B cell (primary cell): Measurements from ENCODE around the gene CERT1. TPM values are rescaled to one million over a fixed set of nuclear protein-coding genes. Genes with fewer than 3 reads are reported as not detected.

Experiments
- ATAC-seq: fragments of 200-7000 bp; cut with Tn5 transposase; one replicate; pipeline ENCODE4 v1.10.0; 2021; ENCODE audit warnings: low read depth, mild to moderate bottlenecking, moderate number of reproducible peaks, moderate library complexity
- CTCF ChIA-PET: fragments of 350-600 bp; sonication (Branson Sonifier 250); formaldehyde crosslinking; loops from one replicate; lab custom pipeline; 2021; ENCODE audit warnings: antibody characterized with exemption, inconsistent platforms; lab: Charles Lee
- POLR2A ChIA-PET: fragments of 350-600 bp; sonication (Branson Sonifier 250); formaldehyde crosslinking; loops from one replicate; lab custom pipeline; 2021; ENCODE audit warnings: antibody characterized with exemption; lab: Charles Lee
- DNase-seq: peaks from one replicate; pipeline ENCODE4 v3.0.0; 2013
- H2AFZ ChIP-seq: 2 replicates; pipeline ENCODE4 v1.6.1; 2012; ENCODE audit warnings: mild to moderate bottlenecking, low read depth, low read length; ENCODE audit not compliant: insufficient read depth, poor library complexity, severe bottlenecking
- H3K27ac ChIP-seq, 2 donors: 1 replicate in 1 of 2; 2 replicates in 1 of 2; pipeline ENCODE4 v1.5.1; 2012 to 2013; ENCODE audit warnings: low read length in 2 of 2, mild to moderate bottlenecking in 2 of 2, moderate library complexity in 1 of 2
- H3K27me3 ChIP-seq, 4 experiments: fragments of 200-600 bp in 1 of 4; sonication (generic) in 1 of 4; replicated peaks in 1 of 4; 1 replicate in 2 of 4; 2 replicates in 2 of 4; pipeline versions ENCODE4 v1.6.1 to v1.7.0; 2013 to 2016; ENCODE audit warnings: low read length in 3 of 4, mild to moderate bottlenecking in 2 of 4, mixed read lengths in 1 of 4, moderate library complexity in 1 of 4; ENCODE audit not compliant: insufficient read depth in 4 of 4, control insufficient read depth in 3 of 4; ENCODE audit errors: control extremely low read depth in 1 of 4
- H3K36me3 ChIP-seq, 2 experiments: replicated peaks in 1 of 2; 1 replicate in 1 of 2; 2 replicates in 1 of 2; pipeline versions ENCODE4 v1.6.1 to v1.7.1; 2013; ENCODE audit warnings: low read length in 1 of 2; ENCODE audit not compliant: insufficient read depth in 2 of 2, control insufficient read depth in 1 of 2; ENCODE audit errors: control extremely low read depth in 1 of 2, extremely low read depth in 1 of 2
- H3K4me1 ChIP-seq, 2 donors: fragments of 200-600 bp in 1 of 2; sonication (generic) in 1 of 2; 1 replicate in 1 of 2; 2 replicates in 1 of 2; pipeline versions ENCODE4 v1.5.1 to v1.6.1; 2013 to 2017; ENCODE audit warnings: low read length in 2 of 2; ENCODE audit not compliant: control insufficient read depth in 2 of 2, insufficient read depth in 2 of 2
- H3K4me2 ChIP-seq: replicated peaks from 2 replicates; pipeline ENCODE3; 2012; ENCODE audit warnings: mild to moderate bottlenecking, low read depth, low read length; ENCODE audit not compliant: poor library complexity, severe bottlenecking
- H3K4me3 ChIP-seq, 5 experiments: fragments of 200-600 bp in 1 of 5; sonication (generic) in 1 of 5; 1 replicate in 3 of 5; 2 replicates in 2 of 5; pipeline versions ENCODE4 v1.5.1 to v1.7.0; 2011 to 2016; ENCODE audit warnings: low read length in 4 of 5, mild to moderate bottlenecking in 4 of 5, low read depth in 2 of 5, control low read depth in 1 of 5, moderate library complexity in 1 of 5; ENCODE audit not compliant: insufficient read depth in 1 of 5; ENCODE audit errors: control extremely low read depth in 1 of 5, extremely low read depth in 1 of 5
- H3K79me2 ChIP-seq: fragments of 200-600 bp; sonication (generic); one replicate; pipeline ENCODE4 v1.6.0; 2016; ENCODE audit warnings: low read length; ENCODE audit not compliant: control insufficient read depth, insufficient read depth
- H3K9ac ChIP-seq: fragments of 200-600 bp; sonication (generic); 2 replicates; pipeline ENCODE4 v1.6.1; 2017; ENCODE audit warnings: mild to moderate bottlenecking, low read length, moderate library complexity
- H3K9me3 ChIP-seq, 3 donors: one replicate each; pipeline versions ENCODE4 v1.6.1 to v1.7.1; 2013; ENCODE audit warnings: low read length in 2 of 3; ENCODE audit not compliant: control insufficient read depth in 2 of 3, insufficient read depth in 1 of 3; ENCODE audit errors: control extremely low read depth in 1 of 3
- H4K20me1 ChIP-seq: 2 replicates; pipeline ENCODE4 v1.6.0; 2012; ENCODE audit warnings: mild to moderate bottlenecking, low read length; ENCODE audit not compliant: insufficient read depth, control insufficient read depth, poor library complexity, severe bottlenecking
- H3K27ac Mint-ChIP-seq: one replicate; pipeline ENCODE4 v1.8.0; 2021; ENCODE audit warnings: mixed read lengths
- H3K27me3 Mint-ChIP-seq: one replicate; pipeline ENCODE4 v1.8.0; 2021; ENCODE audit warnings: mixed read lengths
- H3K4me1 Mint-ChIP-seq: one replicate; pipeline ENCODE4 v1.8.0; 2021; ENCODE audit warnings: mixed read lengths
- H3K4me3 Mint-ChIP-seq: one replicate; pipeline ENCODE4 v1.8.0; 2021; ENCODE audit warnings: mixed read lengths
- H3K9me3 Mint-ChIP-seq: one replicate; pipeline ENCODE4 v1.8.0; 2022; ENCODE audit warnings: mixed read lengths; ENCODE audit not compliant: insufficient read depth
- CTCF ChIP-seq: fragments of 200-600 bp; IDR thresholded peaks from one replicate; pipeline ENCODE4 v1.8.0; 2022; ENCODE audit warnings: antibody characterized with exemption, mild to moderate bottlenecking
- EZH2 ChIP-seq: IDR thresholded peaks from 2 replicates; pipeline ENCODE4 v1.6.1; 2012; ENCODE audit warnings: borderline replicate concordance, low read depth, mild to moderate bottlenecking, moderate library complexity, low read length; ENCODE audit not compliant: insufficient read depth, poor library complexity, severe bottlenecking
- whole genome bisulfite sequencing: methylation state at CpG from one replicate; pipeline ENCODE4 v1.1.5; 2013; ENCODE audit warnings: missing lambda C conversion rate; ENCODE audit not compliant: insufficient coverage; 5-methylcytosine and 5-hydroxymethylcytosine counted together
- intact Hi-C: fragments of 100-400 bp; cut with micrococcal nuclease; formaldehyde crosslinking; loops from one replicate; pipeline ENCODE4 v1.10.0; 2022
- polyA plus RNA-seq: library from polyadenylated mRNA; depleted of rRNA; stranded (reverse); fragments of >200 nt; gene quantifications from 2 replicates; pipeline ENCODE4 v1.2.3, GENCODE V29; 2012
- total RNA-seq, 2 donors: library from RNA; stranded (reverse); fragments of 120-200 nt in 1 of 2; gene quantifications; 1 replicate in 1 of 2; 2 replicates in 1 of 2; pipeline versions ENCODE4 v1.2.3 to v1.2.4, GENCODE V29; 2013 to 2022

Gene CERT1
- total and polyA plus RNA-seq, 2 donors (not counting 1 experiment from before 2014, with no cell fraction given), result 13.7 to 60.5 TPM

- Mint-ChIP-seq H3K27ac (no peak overlapping the region), H3K9me3 (peaks cover 2% of the 10 kb centered on the region), H3K4me1 (peaks cover 45% of the 10 kb centered on the region), H3K27me3 (no peaks in the 10 kb centered on the region), H3K4me3 (no peak overlapping the region)
- no peaks in the 10 kb centered on the region for H3K27me3 ChIP-seq
- peak overlapping the region; percentile 7 for H3K9ac ChIP-seq
- peaks cover 28% of the 10 kb centered on the region for H4K20me1 ChIP-seq
- H3K4me3 ChIP-seq, result no peak overlapping the region
- H3K36me3 ChIP-seq, result peaks cover 1 to 11% of the 10 kb centered on the region in 2 experiments
- no peak for DNase-seq
- CTCF ChIA-PET, result interaction anchor here (0.7 kb wide), 1 partner anchor 253 kb away, joined by 7 read pairs; no protein-coding TSS in a partner anchor
- no peak for ATAC-seq
- peak overlapping the region; percentile 29 for H3K4me2 ChIP-seq
- intact Hi-C loops, result no loop called here
- peak overlapping the region in 1 of 2 donors; percentile 30 for H3K27ac ChIP-seq
- 45% methylated on average over 2 of the region's 2 CpGs for WGBS
- H3K79me2 ChIP-seq, result peaks cover 52% of the 10 kb centered on the region
- TF ChIP-seq CTCF (no peak), EZH2 (no peak)
- peaks cover 10% of the 10 kb centered on the region in 2 donors for H3K4me1 ChIP-seq
- H2AFZ ChIP-seq, result no peak overlapping the region
- POLR2A ChIA-PET, result no interaction called here
- H3K9me3 ChIP-seq, result no peaks in the 10 kb centered on the region
Measured at GRCh38 chr5:75460532-75460931, 50.9 kb downstream of the CERT1 start.

GRCh38 chr5:75457691-75458090, 53.7 kb downstream of the CERT1 start:
- Histone ChIP-seq H3K36me3 (peaks cover 6 to 19% of the 10 kb centered on the region in 2 experiments), H2AFZ (no peak overlapping the region), H3K9ac (no peak overlapping the region), H3K27ac (no peak overlapping the region), H3K4me3 (no peak overlapping the region), H3K27me3 (no peaks in the 10 kb centered on the region), H3K79me2 (peaks cover 34% of the 10 kb centered on the region), H3K4me2 (no peak overlapping the region), H4K20me1 (peaks cover 15% of the 10 kb centered on the region), H3K9me3 (no peaks in the 10 kb centered on the region), H3K4me1 (peaks cover 10% of the 10 kb centered on the region in 2 donors)
- no peak overlapping the region for H3K27ac Mint-ChIP-seq
- H3K4me1 Mint-ChIP-seq, result peaks cover 26% of the 10 kb centered on the region
- ChIA-PET POLR2A (no interaction called here), CTCF (interaction anchor here (1.0 kb wide), 1 partner anchor 9 kb away, joined by 3 read pairs; no protein-coding TSS in a partner anchor)
- H3K27me3 Mint-ChIP-seq, result no peaks in the 10 kb centered on the region
- no peaks in the 10 kb centered on the region for H3K9me3 Mint-ChIP-seq
- intact Hi-C loops, result no loop called here
- H3K4me3 Mint-ChIP-seq, result no peak overlapping the region
- 100% methylated on average over 1 of the region's 8 CpGs for WGBS
- no peak for ATAC-seq
- DNase-seq, result no peak
- TF ChIP-seq CTCF (no peak), EZH2 (no peak)
